22Rv1 (cell line): ENCODE results near the gene LTBP2.

ENCODE experiments used
- H3K27ac ChIP-seq: fragments of 450-650 bp; 2 replicates; pipeline ENCODE4 v1.5.1; 2017
- CTCF ChIP-seq: fragments of 450-650 bp; IDR thresholded peaks from 2 replicates; pipeline ENCODE4 v1.5.1; 2017; ENCODE audit warnings: mild to moderate bottlenecking
- ZFX ChIP-seq: fragments of 450-650 bp; IDR thresholded peaks from 2 replicates; pipeline ENCODE4 v1.6.1; 2017; ENCODE audit warnings: antibody characterized with exemption, borderline replicate concordance

The LTBP2 gene

GRCh38 chr14:74528886-74529285, 83.2 kb downstream of the LTBP2 start:
- H3K27ac ChIP-seq = no peak overlapping the region
- TF ChIP-seq ZFX = no peak
- TF ChIP-seq CTCF = no peak

DNA sequence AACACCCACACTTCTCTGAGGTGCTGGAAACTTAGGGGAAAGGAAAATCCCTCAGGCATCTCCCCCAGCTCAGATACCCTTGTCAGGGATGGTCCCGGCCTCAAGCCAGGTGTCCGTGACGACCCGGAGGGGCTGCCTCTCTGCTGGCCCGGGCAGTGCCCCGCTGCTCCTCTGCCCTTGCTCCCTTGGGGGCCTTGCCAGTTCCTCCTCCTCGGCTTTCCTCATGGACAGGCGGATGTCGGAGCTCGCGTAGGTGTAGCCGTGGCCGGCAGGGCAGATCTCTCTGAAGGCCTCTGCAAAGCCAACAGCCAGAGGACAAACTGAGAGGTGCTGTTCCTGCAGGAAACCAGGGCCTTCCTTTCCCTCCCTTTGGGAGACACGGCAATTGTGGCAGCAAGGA, 83.6 kb downstream of the LTBP2 start:
- TF ChIP-seq CTCF (no peak), ZFX (no peak)

DNA sequence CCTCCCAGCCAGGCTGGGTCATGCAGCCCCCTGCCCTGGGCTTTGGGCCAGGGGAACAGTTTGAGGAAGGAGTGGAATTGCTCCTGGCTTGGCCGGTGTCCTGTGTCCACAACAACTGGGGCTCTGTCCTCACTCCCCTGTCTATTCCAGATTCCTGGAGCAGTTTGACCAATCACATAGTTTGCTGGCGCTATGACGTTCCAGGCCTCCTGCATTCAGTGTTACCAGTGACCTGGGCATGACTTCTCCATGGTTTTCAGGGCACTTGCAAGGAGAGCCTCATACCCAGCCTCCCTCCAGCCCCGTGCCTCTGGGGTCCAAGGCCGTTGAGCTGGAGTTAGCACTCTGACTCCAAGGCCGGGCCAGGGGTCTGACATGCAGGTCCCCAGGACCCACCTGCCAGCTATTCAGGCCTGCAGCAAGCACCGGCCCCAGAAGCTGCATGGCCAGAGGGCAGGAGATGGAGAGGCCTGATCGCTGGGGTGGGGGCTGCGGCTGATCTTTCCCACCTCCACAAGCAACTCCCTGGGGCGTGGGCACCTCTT, 84.2 kb downstream of the LTBP2 start:
- H3K27ac ChIP-seq = no peak overlapping the region
- TF ChIP-seq CTCF (no peak), ZFX (no peak)

More for the DNA sequence above, 83.6 kb downstream of the LTBP2 start:
- no peak overlapping the region for H3K27ac ChIP-seq

GRCh38 chr14:74526854-74527585, 85.0 kb downstream of the LTBP2 start:
- no peak overlapping the region for H3K27ac ChIP-seq

GRCh38 chr14:74525361-74525851, 86.6 kb downstream of the LTBP2 start:
- TF ChIP-seq ZFX = no peak
- TF ChIP-seq CTCF = no peak
- H3K27ac ChIP-seq = no peak overlapping the region

More at GRCh38 chr14:74526854-74527585, 85.0 kb downstream of the LTBP2 start:
- TF ChIP-seq ZFX (no peak), CTCF (no peak)

DNA sequence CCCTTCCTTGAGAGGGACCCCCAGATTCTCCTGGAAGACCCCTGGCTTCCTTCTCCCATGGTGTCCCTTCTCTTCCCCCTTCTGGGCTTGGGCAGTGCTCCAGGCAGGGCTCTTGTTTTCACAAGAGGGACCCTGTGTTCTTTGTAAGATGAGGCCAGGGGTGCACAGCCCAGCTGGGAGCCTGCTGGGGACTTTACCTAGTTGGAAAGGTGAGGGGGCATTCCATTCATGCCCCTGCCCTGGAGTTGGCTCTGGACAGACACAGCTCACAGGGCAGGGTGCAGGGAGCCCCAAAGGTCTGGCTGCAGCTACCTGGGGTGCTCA, 87.3 kb downstream of the LTBP2 start:
- TF ChIP-seq ZFX = no peak
- no peak for TF ChIP-seq CTCF
- no peak overlapping the region for H3K27ac ChIP-seq

DNA sequence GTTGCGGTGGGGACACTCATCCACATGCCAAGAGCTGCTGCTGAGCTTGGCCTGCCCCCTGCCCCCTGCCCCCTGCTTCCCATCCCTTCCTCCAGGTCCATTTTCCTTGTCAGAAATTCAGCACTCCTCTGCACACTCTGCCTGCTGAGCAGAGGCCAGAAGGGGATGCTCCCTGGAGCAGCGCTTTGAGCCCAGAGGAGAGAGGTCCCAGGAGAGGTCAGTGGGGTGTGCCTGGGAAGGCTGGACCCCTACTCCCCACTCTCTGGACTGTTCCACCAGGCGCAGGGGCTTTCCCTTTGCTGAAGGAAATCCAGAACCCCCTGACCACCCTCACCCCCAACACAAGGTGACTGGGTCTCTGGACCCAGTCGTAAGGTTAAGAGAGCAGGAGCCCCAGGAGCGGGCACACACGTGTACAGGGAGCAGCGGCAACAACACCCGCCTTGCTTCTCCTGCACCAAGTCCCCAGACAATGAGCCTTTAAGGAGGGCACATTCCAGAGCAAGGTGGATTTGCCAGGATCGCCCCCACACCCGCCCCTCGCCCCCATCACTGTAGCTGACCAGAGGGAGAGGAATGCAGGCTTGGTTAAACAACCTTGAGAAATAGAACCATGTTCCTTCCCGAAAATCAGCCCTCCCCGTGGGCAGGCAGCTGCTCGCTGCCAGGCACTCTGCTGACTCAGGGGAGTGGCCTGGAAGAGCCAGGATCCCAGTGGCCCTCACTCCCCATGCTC, 87.8 kb downstream of the LTBP2 start:
- TF ChIP-seq ZFX (no peak), CTCF (no peak)
- no peak overlapping the region for H3K27ac ChIP-seq
